DMS153 treated with DMSO at 0.1 percent for 48 hours (cell line): ENCODE data around the gene FAM151A.

Experiments
- DNase-seq: peaks from one replicate; lab custom pipeline; 2025; ENCODE audit not compliant: unreplicated experiment; lab: John Stamatoyannopoulos, UW

FAM151A gene

GRCh38 chr1:54604572-54605370, 18.6 kb downstream of the FAM151A start:
- DNase-seq, result peak; percentile 64

- DNase-seq, result no peak
These were observed 19.3 kb downstream of the FAM151A start for GRCh38 chr1:54604051-54604450.

GRCh38 chr1:54603241-54603640, 20.1 kb downstream of the FAM151A start:
- DNase-seq, result no peak

GRCh38 chr1:54602554-54602953, 20.8 kb downstream of the FAM151A start:
- DNase-seq, result no peak

GRCh38 chr1:54601730-54602129, 21.6 kb downstream of the FAM151A start:
- no peak for DNase-seq

GRCh38 chr1:54600947-54601721, 22.2 kb downstream of the FAM151A start:
- DNase-seq, result no peak

GRCh38 chr1:54599211-54599823, 24.0 kb downstream of the FAM151A start:
- no peak for DNase-seq

GRCh38 chr1:54597455-54598030, 25.8 kb downstream of the FAM151A start:
- no peak for DNase-seq

- no peak for DNase-seq
These were observed 26.6 kb downstream of the FAM151A start for GRCh38 chr1:54596756-54597155.

GRCh38 chr1:54595956-54596498, 27.3 kb downstream of the FAM151A start:
- DNase-seq, result no peak

GRCh38 chr1:54594463-54594862, 28.9 kb downstream of the FAM151A start:
- no peak for DNase-seq

GRCh38 chr1:54593571-54594160, 29.7 kb downstream of the FAM151A start:
- DNase-seq, result no peak

GRCh38 chr1:54591127-54591756, 32.1 kb downstream of the FAM151A start:
- no peak for DNase-seq

GRCh38 chr1:54588377-54588776, 34.9 kb downstream of the FAM151A start:
- no peak for DNase-seq

- no peak for DNase-seq
These were observed 37.9 kb downstream of the FAM151A start for GRCh38 chr1:54585181-54586066.

GRCh38 chr1:54584575-54584974, 38.8 kb downstream of the FAM151A start:
- DNase-seq, result no peak

GRCh38 chr1:54583871-54584270, 39.5 kb downstream of the FAM151A start:
- no peak for DNase-seq

- DNase-seq, result no peak
These were observed 40.0 kb downstream of the FAM151A start for GRCh38 chr1:54583307-54583686.

GRCh38 chr1:54582566-54583306, 40.6 kb downstream of the FAM151A start:
- DNase-seq, result peak; percentile 72
